ENCODE measurements around the gene PHC2.

PHC2 gene

GRCh38 chr1:33397994-33398393 is 32.9 kb downstream of the PHC2 start:
- Histone ChIP-seq H3K9ac (ENCODE audit: low read depth, low read length, poor library complexity, severe bottlenecking) (no peak overlapping the region), H3F3A (ENCODE audit: low read depth) (no peaks in the 10 kb centered on the region), H3K4me1 (ENCODE audit: insufficient read depth, low read length, poor library complexity, severe bottlenecking) (peaks cover 21% of the 10 kb centered on the region), H3K9me3 (ENCODE audit: insufficient read depth, low read depth, low read length) (no peaks in the 10 kb centered on the region), H3K4me3 (ENCODE audit: low read length, poor library complexity, severe bottlenecking) (no peak overlapping the region), H2AFZ (ENCODE audit: low read length) (no peak overlapping the region), H3K9me2 (replicated peaks; ENCODE audit: low read depth, low read length) (no peaks in the 10 kb centered on the region), H3K27me3 (ENCODE audit: insufficient read depth, low read length, poor library complexity, severe bottlenecking) (no peaks in the 10 kb centered on the region), H3K4me2 (ENCODE audit: low read depth, low read length, poor library complexity, severe bottlenecking) (no peak overlapping the region), H3K36me3 (ENCODE audit: insufficient read depth, low read length) (no peaks in the 10 kb centered on the region), H3K79me2 (ENCODE audit: insufficient read depth, low read length) (no peaks in the 10 kb centered on the region), H4K20me1 (ENCODE audit: insufficient read depth, low read length, poor library complexity, severe bottlenecking) (no peaks in the 10 kb centered on the region)
- TF ChIP-seq CTCF (conservative IDR thresholded peaks at IDR 0.05; ENCODE audit: low read length) (no peak), EZH2phosphoT487 (IDR thresholded peaks at IDR 0.05; ENCODE audit: borderline replicate concordance) (no peak)

- no peak overlapping the region for H3K4me3 ChIP-seq (ENCODE audit: low read length, poor library complexity, severe bottlenecking)
Measured at GRCh38 chr1:33397125-33397506, 33.8 kb downstream of the PHC2 start.

GRCh38 chr1:33396188-33397124 is 34.4 kb downstream of the PHC2 start:
- TF ChIP-seq CTCF (conservative IDR thresholded peaks at IDR 0.05; ENCODE audit: low read length) = no peak
- no peak for TF ChIP-seq EZH2phosphoT487 (IDR thresholded peaks at IDR 0.05; ENCODE audit: borderline replicate concordance)
- Histone ChIP-seq H3K4me2 (ENCODE audit: low read depth, low read length, poor library complexity, severe bottlenecking) (peak overlapping the region; percentile 28), H3K4me3 (ENCODE audit: low read length, poor library complexity, severe bottlenecking) (peak overlapping the region; percentile 4), H3K79me2 (ENCODE audit: insufficient read depth, low read length) (no peaks in the 10 kb centered on the region), H3K9me3 (ENCODE audit: insufficient read depth, low read depth, low read length) (no peaks in the 10 kb centered on the region), H3K4me1 (ENCODE audit: insufficient read depth, low read length, poor library complexity, severe bottlenecking) (peaks cover 21% of the 10 kb centered on the region), H3F3A (ENCODE audit: low read depth) (no peaks in the 10 kb centered on the region), H3K9me2 (replicated peaks; ENCODE audit: low read depth, low read length) (no peaks in the 10 kb centered on the region), H3K27me3 (ENCODE audit: insufficient read depth, low read length, poor library complexity, severe bottlenecking) (no peaks in the 10 kb centered on the region), H3K36me3 (ENCODE audit: insufficient read depth, low read length) (no peaks in the 10 kb centered on the region), H4K20me1 (ENCODE audit: insufficient read depth, low read length, poor library complexity, severe bottlenecking) (no peaks in the 10 kb centered on the region), H3K9ac (ENCODE audit: low read depth, low read length, poor library complexity, severe bottlenecking) (peak overlapping the region; percentile 37), H2AFZ (ENCODE audit: low read length) (no peak overlapping the region)

More at GRCh38 chr1:33397125-33397506, 33.8 kb downstream of the PHC2 start:
- Histone ChIP-seq H3K9ac (ENCODE audit: low read depth, low read length, poor library complexity, severe bottlenecking) (peak overlapping the region; percentile 23), H2AFZ (ENCODE audit: low read length) (no peak overlapping the region; the same call in 1 of the 2 replicates), H3K4me2 (ENCODE audit: low read depth, low read length, poor library complexity, severe bottlenecking) (peak overlapping the region; percentile 28), H3K4me1 (ENCODE audit: insufficient read depth, low read length, poor library complexity, severe bottlenecking) (peaks cover 21% of the 10 kb centered on the region), H3F3A (ENCODE audit: low read depth) (no peaks in the 10 kb centered on the region), H4K20me1 (ENCODE audit: insufficient read depth, low read length, poor library complexity, severe bottlenecking) (no peaks in the 10 kb centered on the region), H3K79me2 (ENCODE audit: insufficient read depth, low read length) (no peaks in the 10 kb centered on the region), H3K27me3 (ENCODE audit: insufficient read depth, low read length, poor library complexity, severe bottlenecking) (no peaks in the 10 kb centered on the region), H3K9me2 (replicated peaks; ENCODE audit: low read depth, low read length) (no peaks in the 10 kb centered on the region), H3K36me3 (ENCODE audit: insufficient read depth, low read length) (no peaks in the 10 kb centered on the region), H3K9me3 (ENCODE audit: insufficient read depth, low read depth, low read length) (no peaks in the 10 kb centered on the region)
- TF ChIP-seq CTCF (conservative IDR thresholded peaks at IDR 0.05; ENCODE audit: low read length) (no peak), EZH2phosphoT487 (IDR thresholded peaks at IDR 0.05; ENCODE audit: borderline replicate concordance) (no peak)
